ENCODE results near the gene CDCP1.

Gene CDCP1

DNA sequence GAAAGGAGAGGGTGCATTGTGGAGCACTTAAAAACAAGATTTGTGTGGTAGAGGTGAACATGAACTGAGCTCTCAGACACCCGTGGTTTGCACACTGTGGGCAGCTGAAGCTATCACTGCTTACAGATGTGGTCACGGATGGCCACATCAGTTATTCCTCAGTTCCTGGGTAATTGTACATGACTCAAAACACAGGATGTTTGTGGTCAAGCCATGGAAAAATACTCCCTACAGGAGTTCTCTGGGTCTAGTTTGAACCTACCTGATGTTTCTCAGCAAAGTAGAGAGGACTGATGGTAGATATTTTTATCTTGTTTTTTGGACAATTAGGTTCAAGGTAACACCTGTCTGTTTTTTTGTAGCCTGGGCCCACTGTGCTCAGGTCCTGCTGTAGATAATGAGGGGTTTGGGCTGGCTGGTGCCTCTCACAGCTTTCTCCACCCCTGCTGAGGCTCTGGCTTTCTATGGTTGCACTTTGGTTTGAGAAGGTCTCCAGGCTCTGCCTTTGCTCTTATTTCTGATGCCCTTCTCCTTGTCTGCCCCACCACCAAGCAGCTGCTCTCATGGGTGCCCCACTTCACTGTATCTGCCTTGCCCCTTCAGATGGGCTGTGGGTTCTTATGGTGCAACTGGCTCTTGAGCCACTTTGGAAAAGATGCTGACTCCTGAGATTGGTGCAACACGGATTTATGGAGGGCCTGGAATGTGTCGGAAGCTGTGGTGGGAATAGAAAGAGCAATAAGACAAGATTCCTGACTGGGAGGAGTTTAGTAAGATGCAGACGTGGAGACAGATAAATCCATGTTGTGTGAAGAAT lies 40.1 kb downstream of the CDCP1 start:
- DNase-seq = no peak

GRCh38 chr3:45104715-45105711 lies 41.2 kb downstream of the CDCP1 start:
- DNase-seq = no peak

DNA sequence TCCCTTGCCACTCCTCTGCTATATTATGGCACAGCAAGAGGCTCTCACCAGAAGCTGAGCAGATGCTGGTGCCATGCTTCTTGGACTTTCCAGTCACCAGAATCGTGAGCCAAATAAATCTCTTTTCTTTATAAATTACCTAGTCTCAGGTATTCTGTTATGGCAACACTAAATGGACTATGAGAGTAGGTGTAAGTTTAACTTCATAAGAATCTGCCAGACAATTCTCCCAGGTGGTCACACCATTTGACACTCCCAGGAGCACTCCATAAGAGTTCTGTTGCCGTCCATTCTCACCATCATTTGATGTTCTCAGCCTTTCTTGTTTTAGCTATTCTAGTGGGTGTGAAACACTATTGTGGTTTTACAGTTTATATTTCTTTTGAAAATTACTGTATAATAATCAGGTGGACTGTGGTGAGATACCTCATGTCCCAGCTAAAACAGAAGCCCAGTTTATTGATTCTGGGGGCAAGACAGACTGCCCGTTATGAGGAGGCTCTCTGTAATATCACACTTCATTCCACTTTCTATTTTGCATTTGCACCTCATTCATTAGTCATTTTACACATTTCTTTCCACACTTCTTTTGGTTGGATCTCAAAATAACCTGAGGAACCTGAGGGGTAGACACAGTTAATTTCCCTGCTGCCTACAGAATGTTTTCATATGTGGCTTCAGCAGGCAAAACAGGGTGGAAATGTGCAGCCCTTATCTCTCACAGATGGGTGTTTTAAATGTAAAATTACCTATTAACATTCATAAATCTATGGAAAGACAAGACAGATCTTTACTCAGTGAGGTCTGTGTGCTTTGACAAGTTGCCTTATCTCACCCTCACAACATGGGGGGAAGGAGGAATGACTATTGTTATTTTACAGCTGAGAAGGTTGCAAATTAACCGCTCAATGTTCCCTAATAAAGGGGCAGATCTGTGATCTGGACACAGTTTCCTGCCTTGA lies 42.1 kb downstream of the CDCP1 start:
- no peak for DNase-seq

- DNase-seq = no peak
Observed at GRCh38 chr3:45103334-45103733, 42.8 kb downstream of the CDCP1 start.

- DNase-seq = no peak
Observed at GRCh38 chr3:45100981-45101407, 45.2 kb downstream of the CDCP1 start.

DNA sequence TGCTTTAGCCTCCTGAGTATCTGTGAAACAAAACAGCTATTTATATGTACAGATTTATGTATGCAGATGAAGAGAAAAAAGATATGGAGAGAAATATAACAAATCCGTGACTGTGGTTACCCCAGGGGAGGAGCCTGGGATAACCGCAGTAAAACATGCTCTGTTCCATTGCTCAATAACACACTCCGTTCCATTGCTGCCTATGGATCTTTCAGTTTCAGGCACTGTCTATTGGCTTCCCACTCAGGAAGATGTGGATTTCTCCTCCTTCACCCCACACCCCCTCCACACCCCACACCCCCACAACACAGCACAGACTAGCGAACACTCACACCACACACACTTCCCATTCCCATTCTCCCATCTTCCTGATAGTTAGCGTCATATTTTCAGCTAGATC lies 47.9 kb downstream of the CDCP1 start:
- no peak for DNase-seq

- DNase-seq = no peak
Observed at GRCh38 chr3:45097296-45097883, 48.8 kb downstream of the CDCP1 start.

- no peak for DNase-seq
Observed at GRCh38 chr3:45095916-45096526, 50.2 kb downstream of the CDCP1 start.

DNA sequence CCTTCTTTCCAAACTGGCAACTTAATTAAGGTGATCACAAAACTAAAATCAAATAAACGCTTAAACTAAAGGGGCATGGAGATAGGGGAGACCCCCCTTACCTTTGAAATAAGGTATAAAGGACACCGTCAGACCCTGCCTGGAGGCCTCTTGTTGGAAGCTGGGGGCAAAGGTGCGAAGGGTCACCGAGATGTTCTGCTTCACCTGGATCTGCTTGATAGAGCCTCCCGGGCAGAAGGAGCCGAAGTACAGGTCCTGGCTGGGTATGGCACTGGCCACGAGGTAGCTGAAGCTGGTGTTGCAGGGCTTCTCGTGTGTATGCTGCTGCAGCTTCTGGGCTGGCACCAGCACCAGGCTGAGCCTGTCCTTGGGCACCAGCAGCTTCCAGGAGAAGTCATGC lies 53.0 kb downstream of the CDCP1 start:
- DNase-seq = no peak

- no peak for DNase-seq
Observed at GRCh38 chr3:45092132-45093031, 53.8 kb downstream of the CDCP1 start.

GRCh38 chr3:45090855-45091254 lies 55.3 kb downstream of the CDCP1 start:
- no peak for DNase-seq

DNA sequence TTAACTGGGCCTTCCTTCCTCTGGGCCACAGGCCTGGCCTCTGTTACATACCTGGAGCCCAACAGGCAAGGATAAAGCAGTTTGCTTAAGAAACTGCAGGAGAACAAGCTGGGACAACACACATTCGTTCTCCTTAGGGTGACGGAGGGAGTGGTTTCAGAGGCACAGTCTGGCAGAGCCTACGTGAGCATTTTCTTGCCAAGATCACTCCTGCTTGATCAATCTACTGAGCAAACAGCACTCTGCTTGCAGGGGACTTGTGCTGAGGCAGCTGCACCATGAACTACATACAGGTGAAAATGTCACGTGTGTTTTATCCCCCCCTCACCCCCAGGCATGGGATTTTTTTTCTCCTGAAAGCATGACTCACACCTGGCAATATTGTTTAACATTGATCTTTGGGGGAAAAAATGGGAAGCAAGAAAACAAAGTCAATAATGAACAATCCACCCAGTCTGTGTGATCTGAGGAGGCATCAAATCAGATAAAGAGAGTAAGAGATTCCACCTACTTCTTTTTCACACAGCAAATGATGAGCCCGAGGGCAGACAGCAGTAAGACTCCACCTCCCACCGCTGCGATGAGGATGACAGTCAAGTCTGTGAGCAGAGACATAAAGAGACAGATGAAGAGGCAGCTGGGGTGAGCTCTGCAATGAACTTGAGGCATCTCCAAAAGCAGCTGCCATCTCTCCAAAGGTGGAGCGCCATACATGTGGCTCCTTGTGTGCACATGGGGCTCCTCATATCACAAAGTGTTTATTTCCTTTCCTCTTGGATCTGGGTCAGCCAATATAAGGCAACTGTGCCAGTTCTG lies 57.4 kb downstream of the CDCP1 start:
- no peak for DNase-seq

- no peak for DNase-seq
Observed at GRCh38 chr3:45087155-45087554, 59.0 kb downstream of the CDCP1 start.

GRCh38 chr3:45084820-45085816 lies 61.1 kb downstream of the CDCP1 start:
- no peak for DNase-seq

- no peak for DNase-seq
Observed at GRCh38 chr3:45084361-45084760, 61.8 kb downstream of the CDCP1 start.

DNA sequence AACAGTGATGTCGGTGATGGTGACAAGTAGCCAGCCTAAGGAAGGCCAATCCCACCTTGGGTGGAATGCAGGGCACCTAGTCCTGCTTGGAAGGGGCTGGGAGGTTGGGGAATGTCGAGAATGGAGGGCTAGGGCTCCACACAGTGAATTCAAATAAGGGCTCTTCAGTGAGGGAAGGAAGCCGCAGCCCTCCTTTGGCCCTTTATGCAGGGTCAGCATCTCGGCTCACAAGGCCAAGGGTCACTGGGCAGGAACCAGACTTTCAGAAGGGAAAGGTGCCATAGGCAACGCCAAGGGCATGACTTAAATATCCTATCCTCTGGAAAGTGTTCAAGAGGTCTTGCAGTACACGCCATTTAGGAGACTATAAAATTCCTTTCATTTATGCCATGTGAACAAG lies 63.2 kb downstream of the CDCP1 start:
- no peak for DNase-seq

DNA sequence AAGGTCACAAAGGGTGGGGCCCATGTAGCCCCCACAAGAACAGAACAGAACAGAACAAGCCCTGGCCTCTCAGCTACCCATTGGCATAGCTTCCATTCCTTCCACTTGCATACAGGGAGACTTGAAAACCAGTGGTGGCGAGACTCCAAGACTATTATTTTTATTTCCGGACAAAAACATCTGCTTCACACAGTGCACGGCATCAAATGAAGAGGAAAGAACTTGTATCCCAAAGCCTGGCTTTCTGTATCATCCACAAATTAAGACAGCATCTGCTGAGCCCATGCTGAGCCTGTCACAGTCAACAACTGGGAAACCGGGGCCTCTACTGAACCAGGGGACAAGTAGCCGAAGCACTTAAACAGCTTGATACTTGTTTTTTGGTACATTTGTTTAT lies 64.0 kb downstream of the CDCP1 start:
- DNase-seq = no peak

DNA sequence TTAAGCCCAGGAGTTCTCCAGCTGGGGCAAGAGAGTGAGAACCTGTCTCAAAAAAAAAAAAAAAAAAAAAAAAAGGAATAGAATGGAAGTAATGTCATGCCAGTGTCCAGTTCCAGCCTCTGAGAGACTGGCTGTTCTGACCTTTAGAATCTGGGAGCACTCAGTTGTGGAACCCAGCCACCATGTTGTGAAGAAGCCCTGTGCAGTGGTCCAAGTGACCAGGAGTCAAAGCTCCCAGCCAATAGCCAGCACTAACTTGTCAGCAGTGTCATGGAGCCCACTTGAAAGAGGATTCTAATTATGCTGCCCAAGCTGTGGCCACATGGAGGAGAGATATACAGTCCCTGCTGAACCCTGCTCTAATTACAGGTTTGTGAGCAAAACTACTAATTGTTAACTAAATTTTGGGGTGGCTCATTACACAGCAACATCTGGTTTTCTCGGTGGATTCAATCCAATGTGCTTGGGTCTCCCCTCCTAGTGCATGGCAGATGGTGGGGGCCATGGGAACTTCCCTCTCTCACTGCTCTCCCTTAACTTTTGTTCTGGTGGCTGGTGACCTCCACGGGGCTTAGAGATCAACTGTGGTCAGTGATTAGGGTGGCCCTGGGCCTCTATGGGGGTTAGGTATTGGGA lies 64.6 kb downstream of the CDCP1 start:
- no peak for DNase-seq

Measured in cortex of kidney (tissue), 1 donor.